Measurements from ENCODE around the gene ABCC11.

The ABCC11 gene

GRCh38 chr16:48247311-48247710, at the start of gene ABCC11:
ABCC11 (minus strand) TSS chr16:48247539; CDS start chr16:48231921, 15,618 bp downstream.
- H3K4me3 ChIP-seq (ENCODE audit: low read length): no peak within 1 kb of the TSS
- peak; percentile 11 for DNase-seq (ENCODE audit: low read depth)
- no peak for TF ChIP-seq CTCF (IDR thresholded peaks at IDR 0.05; ENCODE audit: insufficient read depth, low read depth, low read length, missing control alignments)

GRCh38 chr16:48295488-48296281, 48.3 kb upstream of the ABCC11 start:
- H3K4me3 ChIP-seq (ENCODE audit: low read length): no peak overlapping the region
- TF ChIP-seq CTCF (IDR thresholded peaks at IDR 0.05; ENCODE audit: insufficient read depth, low read depth, low read length, missing control alignments): no peak
- peak; percentile 91 for DNase-seq (ENCODE audit: low read depth)

- no peak overlapping the region for H3K4me3 ChIP-seq (ENCODE audit: low read length)
- TF ChIP-seq CTCF (IDR thresholded peaks at IDR 0.05; ENCODE audit: insufficient read depth, low read depth, low read length, missing control alignments): no peak
- no peak for DNase-seq (ENCODE audit: low read depth)
Observed at GRCh38 chr16:48294724-48295123, 47.4 kb upstream of the ABCC11 start.

- no peak for TF ChIP-seq CTCF (IDR thresholded peaks at IDR 0.05; ENCODE audit: insufficient read depth, low read depth, low read length, missing control alignments)
- no peak overlapping the region for H3K4me3 ChIP-seq (ENCODE audit: low read length)
- DNase-seq (ENCODE audit: low read depth): no peak
Observed at GRCh38 chr16:48292452-48292851, 45.1 kb upstream of the ABCC11 start.

- peak; percentile 70 for DNase-seq (ENCODE audit: low read depth)
- no peak for TF ChIP-seq CTCF (IDR thresholded peaks at IDR 0.05; ENCODE audit: insufficient read depth, low read depth, low read length, missing control alignments)
Observed at GRCh38 chr16:48291754-48292153, 44.4 kb upstream of the ABCC11 start.

GRCh38 chr16:48291303-48291702, 44.0 kb upstream of the ABCC11 start:
- TF ChIP-seq CTCF (IDR thresholded peaks at IDR 0.05; ENCODE audit: insufficient read depth, low read depth, low read length, missing control alignments): no peak
- peak overlapping the region; percentile 18 for H3K4me3 ChIP-seq (ENCODE audit: low read length)
- peak; percentile 80 for DNase-seq (ENCODE audit: low read depth)

More at GRCh38 chr16:48291754-48292153, 44.4 kb upstream of the ABCC11 start:
- peak overlapping the region; percentile 18 for H3K4me3 ChIP-seq (ENCODE audit: low read length)

- no peak overlapping the region for H3K4me3 ChIP-seq (ENCODE audit: low read length)
- TF ChIP-seq CTCF (IDR thresholded peaks at IDR 0.05; ENCODE audit: insufficient read depth, low read depth, low read length, missing control alignments): no peak
- no peak for DNase-seq (ENCODE audit: low read depth)
Observed at GRCh38 chr16:48287239-48287638, 39.9 kb upstream of the ABCC11 start.
